GM12878 (cell line): ENCODE results near the gene MOCS1.

Experiments used
- CTCF ChIP-seq, 3 experiments: IDR thresholded peaks in 2 of 3; conservative IDR thresholded peaks in 1 of 3; 2 replicates each; pipeline ENCODE4 v1.5.1; 2011; ENCODE audit warnings: low read depth in 3 of 3, low read length in 3 of 3, mild to moderate bottlenecking in 3 of 3, control low read depth in 2 of 3, moderate library complexity in 2 of 3, inconsistent platforms in 1 of 3, mixed read lengths in 1 of 3; ENCODE audit not compliant: control insufficient read depth in 2 of 3, insufficient read depth in 1 of 3; ENCODE audit errors: extremely low read depth in 1 of 3
- POLR2A ChIP-seq: IDR thresholded peaks from 2 replicates; pipeline ENCODE4 v1.6.1; 2011; ENCODE audit warnings: low read depth, mild to moderate bottlenecking, low read length

- TF ChIP-seq POLR2A, result no peak
- no peak for TF ChIP-seq CTCF (IDR thresholded peaks at IDR 0.05 in 2 of 3, conservative IDR thresholded peaks at IDR 0.05 in 1 of 3; ENCODE audit: control insufficient read depth in 2 of 3, extremely low read depth in 1 of 3, insufficient read depth in 1 of 3, low read depth in 3 of 3, low read length in 3 of 3)
Observed at GRCh38 chr6:39951716-39952115, 17.5 kb upstream of the MOCS1 start.
